Loucy (cell line): ENCODE measurements around the gene ARHGAP10.

Experiments
- H2AFZ ChIP-seq: fragments of 200-600 bp; sonication (generic); 2 replicates; pipeline ENCODE4 v1.6.0; 2016; ENCODE audit warnings: antibody characterized with exemption, mild to moderate bottlenecking, low read length, moderate library complexity
- H3F3A ChIP-seq: fragments of 200-600 bp; 2 replicates; pipeline ENCODE4 v1.6.0; 2016; ENCODE audit warnings: antibody characterized with exemption, low read depth, mild to moderate bottlenecking
- H3K27me3 ChIP-seq: fragments of 200-600 bp; sonication (generic); 2 replicates; pipeline ENCODE4 v1.6.1; 2014; ENCODE audit warnings: low read length, mild to moderate bottlenecking; ENCODE audit not compliant: insufficient read depth, poor library complexity, severe bottlenecking
- H3K36me3 ChIP-seq: fragments of 200-600 bp; sonication (generic); 2 replicates; pipeline ENCODE4 v1.6.1; 2016; ENCODE audit warnings: low read length; ENCODE audit not compliant: insufficient read depth
- H3K4me1 ChIP-seq: fragments of 200-600 bp; sonication (generic); 2 replicates; pipeline ENCODE4 v1.5.1; 2014; ENCODE audit warnings: low read length, mild to moderate bottlenecking; ENCODE audit not compliant: insufficient read depth, poor library complexity, severe bottlenecking
- H3K4me2 ChIP-seq: fragments of 200-600 bp; sonication (generic); 2 replicates; pipeline ENCODE4 v1.6.0; 2014; ENCODE audit warnings: antibody characterized with exemption, low read length, low read depth, mild to moderate bottlenecking; ENCODE audit not compliant: poor library complexity, severe bottlenecking
- H3K4me3 ChIP-seq: fragments of 200-600 bp; sonication (generic); 2 replicates; pipeline ENCODE4 v1.5.1; 2014; ENCODE audit warnings: low read length, mild to moderate bottlenecking, mixed read lengths; ENCODE audit not compliant: poor library complexity, severe bottlenecking
- H3K79me2 ChIP-seq: fragments of 200-600 bp; sonication (generic); 2 replicates; pipeline ENCODE4 v1.6.1; 2014; ENCODE audit warnings: low read length; ENCODE audit not compliant: insufficient read depth
- H3K9ac ChIP-seq: fragments of 200-600 bp; sonication (generic); 2 replicates; pipeline ENCODE4 v1.6.0; 2014; ENCODE audit warnings: mild to moderate bottlenecking, low read depth, low read length, moderate library complexity; ENCODE audit not compliant: poor library complexity, severe bottlenecking
- H3K9me2 ChIP-seq: fragments of 200-600 bp; sonication (generic); replicated peaks from 2 replicates; pipeline ENCODE4 v1.6.1; 2016; ENCODE audit warnings: low read depth, low read length, mixed read lengths
- H3K9me3 ChIP-seq: fragments of 200-600 bp; sonication (generic); 2 replicates; pipeline ENCODE4 v1.6.1; 2014; ENCODE audit warnings: mild to moderate bottlenecking, antibody characterized with exemption, low read length, low read depth; ENCODE audit not compliant: insufficient read depth
- H4K20me1 ChIP-seq: fragments of 200-600 bp; sonication (generic); 2 replicates; pipeline ENCODE4 v1.6.0; 2014; ENCODE audit warnings: antibody characterized with exemption, low read length, mild to moderate bottlenecking; ENCODE audit not compliant: insufficient read depth, poor library complexity, severe bottlenecking
- EZH2phosphoT487 ChIP-seq: fragments of 200-600 bp; IDR thresholded peaks from 2 replicates; pipeline ENCODE4 v1.6.1; 2018; ENCODE audit warnings: antibody characterized with exemption, mild to moderate bottlenecking, moderate library complexity, borderline replicate concordance
- TF ChIP-seq, protein P1 (sequence below): fragments of 200-600 bp; sonication (generic); conservative IDR thresholded peaks from 2 replicates; pipeline ENCODE4 v1.5.1; 2014; ENCODE audit warnings: mild to moderate bottlenecking, antibody characterized with exemption, low read length

The ARHGAP10 gene

DNA sequence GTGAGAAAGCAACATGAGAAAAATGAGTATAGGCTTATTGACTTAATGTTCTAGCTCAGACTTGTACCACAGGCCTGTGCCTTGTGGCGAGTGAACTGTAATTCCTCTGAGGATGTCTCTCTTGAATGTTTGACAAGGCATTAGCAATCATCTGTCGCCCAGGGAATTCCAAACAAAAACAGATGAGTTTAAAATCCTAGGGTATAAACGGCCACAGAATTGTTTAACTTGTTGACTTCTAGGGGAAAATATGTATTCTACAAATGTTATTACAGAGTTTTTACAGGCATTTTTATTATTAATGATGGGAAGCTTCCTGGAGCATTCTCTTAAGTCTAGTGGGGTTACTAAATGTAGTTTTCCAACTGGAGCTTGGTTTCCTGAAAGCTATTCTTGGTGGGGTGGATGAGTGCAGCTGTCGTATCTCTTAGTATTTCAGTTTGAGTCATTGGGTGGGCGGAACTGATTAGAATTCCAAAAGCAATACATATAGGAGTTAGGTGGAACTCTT lies 40.6 kb downstream of the ARHGAP10 start:
- Histone ChIP-seq H2AFZ (no peak overlapping the region), H3K9me2 (no peaks in the 10 kb centered on the region), H3K4me3 (no peak overlapping the region), H3K4me1 (peaks cover 19% of the 10 kb centered on the region), H3K27me3 (peaks cover 52% of the 10 kb centered on the region), H3F3A (no peaks in the 10 kb centered on the region), H3K9ac (no peak overlapping the region), H3K9me3 (no peaks in the 10 kb centered on the region), H4K20me1 (peaks cover 21% of the 10 kb centered on the region), H3K4me2 (no peak overlapping the region), H3K36me3 (no peaks in the 10 kb centered on the region; the same call in 1 of the 2 replicates), H3K79me2 (peaks cover 45% of the 10 kb centered on the region)
- no peak for TF ChIP-seq EZH2phosphoT487
- TF ChIP-seq, protein P1, sequence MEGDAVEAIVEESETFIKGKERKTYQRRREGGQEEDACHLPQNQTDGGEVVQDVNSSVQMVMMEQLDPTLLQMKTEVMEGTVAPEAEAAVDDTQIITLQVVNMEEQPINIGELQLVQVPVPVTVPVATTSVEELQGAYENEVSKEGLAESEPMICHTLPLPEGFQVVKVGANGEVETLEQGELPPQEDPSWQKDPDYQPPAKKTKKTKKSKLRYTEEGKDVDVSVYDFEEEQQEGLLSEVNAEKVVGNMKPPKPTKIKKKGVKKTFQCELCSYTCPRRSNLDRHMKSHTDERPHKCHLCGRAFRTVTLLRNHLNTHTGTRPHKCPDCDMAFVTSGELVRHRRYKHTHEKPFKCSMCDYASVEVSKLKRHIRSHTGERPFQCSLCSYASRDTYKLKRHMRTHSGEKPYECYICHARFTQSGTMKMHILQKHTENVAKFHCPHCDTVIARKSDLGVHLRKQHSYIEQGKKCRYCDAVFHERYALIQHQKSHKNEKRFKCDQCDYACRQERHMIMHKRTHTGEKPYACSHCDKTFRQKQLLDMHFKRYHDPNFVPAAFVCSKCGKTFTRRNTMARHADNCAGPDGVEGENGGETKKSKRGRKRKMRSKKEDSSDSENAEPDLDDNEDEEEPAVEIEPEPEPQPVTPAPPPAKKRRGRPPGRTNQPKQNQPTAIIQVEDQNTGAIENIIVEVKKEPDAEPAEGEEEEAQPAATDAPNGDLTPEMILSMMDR: no peak

DNA sequence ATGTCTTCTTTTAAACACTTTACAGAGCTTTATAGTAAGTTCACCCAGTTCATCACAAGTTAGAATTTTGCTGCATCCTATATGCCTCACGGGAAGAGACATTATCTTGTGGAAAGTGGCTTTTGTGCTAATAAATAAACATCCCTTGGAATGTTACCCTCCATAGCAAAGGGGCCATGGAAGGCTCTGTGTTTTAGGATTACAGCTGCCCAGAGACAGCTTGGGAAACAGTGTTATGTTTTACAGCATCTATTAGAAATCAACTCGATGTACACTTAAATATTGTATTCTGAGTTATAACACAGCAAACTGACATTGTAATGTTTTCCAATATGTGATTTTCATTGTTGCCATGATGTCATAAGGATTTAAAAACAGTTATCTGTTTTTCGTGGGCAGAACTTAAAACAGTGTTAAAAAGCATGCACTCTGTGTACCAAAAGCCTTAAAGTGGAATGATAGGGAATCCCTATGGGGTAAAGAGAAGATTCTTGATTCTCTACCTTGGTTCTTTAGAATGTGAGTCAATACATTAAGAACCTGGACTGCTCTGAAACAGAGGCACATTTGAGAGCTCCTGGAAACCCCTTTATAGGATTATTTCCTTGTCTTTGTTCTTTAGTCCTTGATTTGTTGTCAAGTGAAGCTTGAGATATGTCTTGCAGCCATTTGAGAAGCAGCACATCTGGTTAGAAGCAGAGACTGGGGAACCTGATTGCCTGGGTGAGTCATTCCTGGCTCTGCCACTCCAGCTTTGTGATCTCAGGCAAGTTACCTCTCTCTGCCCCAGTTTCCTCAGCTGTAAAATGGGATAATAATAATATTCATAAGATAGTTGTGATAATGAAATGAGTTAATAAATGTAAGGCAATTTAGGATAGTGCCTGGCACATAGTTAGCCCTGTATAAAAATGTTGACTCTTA lies 41.6 kb downstream of the ARHGAP10 start:
- Histone ChIP-seq H3K4me2 (no peak overlapping the region), H3K9ac (no peak overlapping the region), H4K20me1 (peaks cover 17% of the 10 kb centered on the region), H3F3A (no peaks in the 10 kb centered on the region), H3K79me2 (peaks cover 53% of the 10 kb centered on the region), H2AFZ (no peak overlapping the region), H3K4me1 (peaks cover 11% of the 10 kb centered on the region), H3K9me2 (no peaks in the 10 kb centered on the region), H3K9me3 (no peaks in the 10 kb centered on the region), H3K27me3 (peaks cover 52% of the 10 kb centered on the region), H3K36me3 (no peaks in the 10 kb centered on the region; the same call in 1 of the 2 replicates), H3K4me3 (no peak overlapping the region)
- no peak for TF ChIP-seq EZH2phosphoT487
- TF ChIP-seq, protein P1: no peak

DNA sequence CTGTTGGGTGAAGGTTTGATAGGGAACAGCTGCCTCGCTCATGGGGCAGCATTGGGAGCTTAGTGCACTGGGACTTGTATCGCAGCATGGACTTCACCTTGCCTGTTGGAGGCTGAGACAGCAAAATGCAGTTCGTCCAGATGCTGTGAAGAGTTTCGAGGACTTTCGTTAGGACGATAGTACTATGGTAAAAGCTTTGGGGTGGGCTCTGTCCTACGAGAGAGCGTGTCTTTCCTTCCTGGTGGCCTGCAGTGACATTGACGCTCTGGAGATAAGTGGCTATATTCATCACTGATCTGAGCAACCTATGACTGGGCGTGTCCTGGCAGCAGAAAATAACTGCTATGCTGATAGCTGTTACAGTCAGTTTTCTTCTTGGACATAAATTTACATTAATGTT lies 44.8 kb downstream of the ARHGAP10 start:
- Histone ChIP-seq H3K36me3 (no peaks in the 10 kb centered on the region), H2AFZ (no peak overlapping the region), H3K9me3 (no peaks in the 10 kb centered on the region), H3K9me2 (no peaks in the 10 kb centered on the region), H4K20me1 (peaks cover 7% of the 10 kb centered on the region), H3K4me1 (peaks cover 1% of the 10 kb centered on the region), H3K79me2 (peaks cover 50% of the 10 kb centered on the region), H3K4me3 (no peak overlapping the region), H3K27me3 (peaks cover 24% of the 10 kb centered on the region), H3F3A (no peaks in the 10 kb centered on the region), H3K4me2 (no peak overlapping the region), H3K9ac (no peak overlapping the region)
- TF ChIP-seq EZH2phosphoT487: no peak
- TF ChIP-seq, protein P1: no peak
